T-helper 9 cell (primary cell): ENCODE results near the gene ABTB2.

Experiments
- DNase-seq: peaks from one replicate; pipeline ENCODE4 v3.0.0-alpha.2; 2020

The ABTB2 gene

GRCh38 chr11:34313099-34313517 is 44.7 kb downstream of the ABTB2 start:
- no peak for DNase-seq

GRCh38 chr11:34311126-34311525 is 46.7 kb downstream of the ABTB2 start:
- DNase-seq = no peak

- DNase-seq = no peak
These were observed 47.8 kb downstream of the ABTB2 start for GRCh38 chr11:34309965-34310364.

- DNase-seq = no peak
These were observed 48.8 kb downstream of the ABTB2 start for GRCh38 chr11:34308913-34309585.

DNA sequence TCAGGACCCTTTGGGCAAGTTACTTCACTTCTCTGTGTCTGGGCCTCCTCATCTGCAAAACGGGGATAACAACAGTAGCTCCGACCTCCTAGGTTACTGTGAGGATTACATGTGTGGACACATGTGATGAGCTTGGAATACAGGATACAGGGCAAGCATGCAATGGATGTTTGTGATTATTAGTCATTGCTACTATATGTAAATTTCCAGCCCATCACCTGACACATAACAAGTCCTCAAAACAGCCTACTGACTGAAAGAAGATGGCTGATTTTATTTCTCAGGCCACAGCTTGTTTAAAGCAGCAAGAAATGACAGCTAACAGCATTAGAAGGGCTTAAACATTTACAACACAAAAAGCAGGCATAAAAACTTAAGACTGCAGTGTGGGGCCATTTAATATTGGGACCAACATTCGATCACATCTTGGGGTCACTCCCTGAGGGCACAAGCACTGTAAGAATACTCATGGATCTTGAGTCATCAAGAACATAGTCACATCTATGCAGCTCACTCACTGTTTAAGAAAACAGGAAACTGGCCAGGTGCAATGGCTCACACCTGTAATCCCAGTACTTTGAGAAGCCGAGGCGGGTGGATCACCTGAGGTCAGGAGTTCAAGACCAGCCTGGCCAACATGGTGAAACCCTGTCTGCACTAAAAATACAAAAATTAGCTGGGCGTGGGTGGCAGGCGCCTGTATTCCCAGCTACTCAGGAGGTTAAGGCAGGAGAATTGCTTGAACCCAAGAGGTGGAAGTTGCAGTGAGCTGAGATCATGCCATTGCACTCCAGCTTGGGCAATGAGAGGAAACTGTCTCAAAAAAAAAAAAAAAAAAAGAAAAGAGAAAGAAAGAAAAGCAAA is 49.5 kb downstream of the ABTB2 start:
- DNase-seq = no peak

- DNase-seq = no peak
These were observed 52.0 kb downstream of the ABTB2 start for GRCh38 chr11:34305780-34306179.

DNA sequence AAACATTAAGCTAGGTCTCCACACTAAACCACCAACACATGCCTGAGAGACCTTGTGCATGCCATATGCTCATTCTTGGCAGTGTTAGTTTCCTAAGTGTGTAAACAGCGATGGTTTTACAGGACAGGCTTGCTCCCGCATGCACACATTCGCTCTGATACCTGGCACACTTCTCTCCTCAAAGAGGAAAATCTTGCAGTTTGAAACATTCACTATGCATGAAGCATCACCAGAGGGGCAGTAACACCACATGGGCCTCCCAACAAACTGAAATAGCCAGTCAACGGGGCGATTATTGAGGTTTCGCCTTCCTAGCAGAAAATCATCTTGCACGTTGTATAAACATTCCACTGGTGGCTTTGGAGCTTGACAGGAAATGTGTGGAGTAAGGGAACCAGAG is 52.6 kb downstream of the ABTB2 start:
- DNase-seq = no peak

DNA sequence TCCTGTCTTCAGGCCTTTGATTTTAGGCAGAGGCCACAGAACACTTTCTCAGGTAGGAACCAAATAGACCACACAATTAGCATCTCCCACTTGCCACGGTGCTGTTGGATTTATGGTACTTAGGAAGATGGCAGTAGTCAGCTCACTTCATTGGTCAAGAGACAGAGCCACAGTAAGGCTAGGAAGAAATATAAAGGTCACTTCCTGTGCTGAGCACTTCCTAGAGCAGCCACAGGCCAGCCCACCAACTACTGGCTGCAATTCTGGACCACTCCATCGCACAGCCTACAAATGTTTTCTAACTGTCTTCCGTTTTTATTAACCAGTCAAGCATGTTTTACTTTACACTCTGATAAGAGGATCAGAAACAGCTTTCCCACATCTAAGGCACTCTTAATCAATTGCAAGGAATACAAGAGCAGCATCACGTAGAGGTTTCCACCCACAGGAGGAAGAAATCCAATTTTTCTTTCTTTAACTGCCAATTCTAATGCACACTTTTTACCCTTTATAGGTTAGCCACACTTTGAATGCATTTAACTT is 54.7 kb downstream of the ABTB2 start:
- DNase-seq = no peak

GRCh38 chr11:34302046-34302921 is 55.5 kb downstream of the ABTB2 start:
- no peak for DNase-seq

DNA sequence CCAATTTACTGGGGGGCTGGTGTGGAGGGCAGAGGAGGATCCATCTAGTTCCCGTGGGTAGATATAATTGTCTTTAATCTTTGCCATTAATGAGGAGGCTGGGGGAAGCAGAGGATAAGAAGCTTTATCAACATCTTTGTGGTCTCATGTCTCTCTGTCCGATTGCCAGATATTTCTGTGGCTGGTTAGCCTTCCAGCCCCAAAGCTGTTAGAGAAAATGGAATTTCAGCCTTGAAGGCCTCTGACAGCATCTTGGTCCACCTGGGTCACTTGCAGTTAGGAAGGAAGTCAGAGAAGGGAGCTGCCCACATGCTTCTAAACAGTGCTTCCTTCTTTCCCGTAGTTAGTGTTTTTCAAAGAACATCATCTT is 56.9 kb downstream of the ABTB2 start:
- no peak for DNase-seq

DNA sequence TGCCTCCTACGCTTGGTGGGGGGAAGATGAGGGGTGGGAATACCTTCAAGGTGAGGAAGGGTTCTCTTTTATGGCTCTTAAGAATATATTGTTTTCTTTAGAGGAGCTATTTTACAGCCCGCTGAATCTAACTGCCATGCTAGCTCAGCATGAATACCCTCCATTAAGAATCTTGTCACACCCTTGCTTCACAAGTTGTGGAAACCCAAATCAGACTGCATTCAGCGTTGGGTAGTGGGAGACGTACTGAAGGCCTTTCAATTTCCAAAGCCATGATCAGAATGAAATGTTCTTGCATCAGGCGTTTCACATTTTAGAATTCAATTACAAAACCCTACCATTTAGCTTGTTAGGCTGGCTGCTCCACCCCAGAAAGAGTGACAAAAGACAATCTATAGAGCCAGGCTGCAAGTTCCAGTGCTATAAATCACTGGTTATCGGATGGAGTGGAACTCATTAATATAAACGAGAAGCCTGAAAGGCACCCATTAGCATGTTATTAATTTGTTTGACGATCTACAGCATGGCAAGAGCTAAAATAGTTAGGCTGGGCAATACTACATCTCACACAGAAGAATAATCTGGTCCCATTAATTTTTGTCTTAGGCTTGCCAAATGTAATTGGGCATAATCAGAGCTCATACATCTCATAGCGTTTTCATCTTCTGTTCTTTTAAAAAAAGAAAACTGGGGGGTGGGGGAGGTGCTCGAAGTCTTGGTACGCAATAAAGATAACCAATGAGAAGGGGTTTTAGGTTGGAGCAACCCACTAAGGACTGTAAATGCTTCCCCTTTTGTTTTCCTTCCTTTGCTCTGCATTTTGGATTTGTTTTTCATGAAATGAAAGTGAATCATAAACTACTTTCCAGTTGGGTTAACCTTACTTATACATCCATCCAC is 57.5 kb downstream of the ABTB2 start:
- DNase-seq = no peak

DNA sequence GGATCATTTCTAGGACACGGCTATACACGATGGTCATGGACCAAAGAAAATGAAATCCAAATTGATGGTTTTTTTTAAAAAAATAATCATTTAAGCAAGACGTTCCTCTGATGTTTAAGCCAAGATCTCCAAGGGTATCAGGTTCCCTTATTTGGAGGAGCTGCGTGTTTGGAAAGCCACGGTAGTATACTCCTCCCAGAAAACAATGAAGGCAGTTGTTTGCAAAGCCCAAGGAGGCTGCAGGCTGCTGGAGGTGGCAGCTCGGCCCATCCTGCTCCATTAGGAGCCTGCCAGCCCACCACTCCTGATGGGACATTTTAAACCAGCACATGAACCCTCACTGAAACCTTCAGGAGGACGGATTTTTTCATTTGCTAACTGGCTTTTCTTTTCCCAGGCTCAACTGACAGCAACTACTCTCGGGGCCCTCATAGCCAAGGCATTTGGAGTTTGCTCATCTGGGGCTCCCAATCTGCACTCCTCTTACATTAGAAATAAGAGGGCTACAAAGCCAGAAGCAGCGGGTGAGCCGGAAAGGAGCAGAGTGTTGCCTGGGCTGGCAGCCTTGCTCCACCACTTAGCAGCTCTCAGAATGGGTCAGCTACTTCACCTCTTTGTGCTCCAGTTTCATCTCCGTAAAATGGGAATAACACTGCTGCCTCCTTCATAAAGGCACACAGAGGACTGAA is 58.4 kb downstream of the ABTB2 start:
- no peak for DNase-seq

- no peak for DNase-seq
These were observed 58.9 kb downstream of the ABTB2 start for GRCh38 chr11:34298871-34299270.

- no peak for DNase-seq
These were observed 61.4 kb downstream of the ABTB2 start for GRCh38 chr11:34296412-34296811.

DNA sequence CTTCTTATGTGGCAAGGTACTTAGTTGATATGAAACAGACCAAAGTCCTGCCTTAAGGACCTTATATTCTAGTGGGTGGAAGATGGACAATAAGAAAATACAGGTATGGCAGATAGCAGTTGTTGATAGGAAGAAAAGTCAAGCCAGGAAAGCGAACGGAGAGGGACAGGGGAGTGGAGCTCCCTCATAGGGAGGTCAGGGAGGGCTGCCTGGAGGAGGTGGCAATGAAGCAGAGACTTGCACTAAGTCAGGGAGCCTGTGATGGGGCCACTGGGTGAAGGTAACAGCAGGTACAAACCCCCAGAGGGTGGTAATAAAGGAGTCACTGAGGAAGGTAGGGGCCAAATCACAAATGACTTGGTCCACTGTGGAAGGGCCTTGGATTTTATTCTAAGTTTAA is 65.3 kb downstream of the ABTB2 start:
- DNase-seq = no peak

DNA sequence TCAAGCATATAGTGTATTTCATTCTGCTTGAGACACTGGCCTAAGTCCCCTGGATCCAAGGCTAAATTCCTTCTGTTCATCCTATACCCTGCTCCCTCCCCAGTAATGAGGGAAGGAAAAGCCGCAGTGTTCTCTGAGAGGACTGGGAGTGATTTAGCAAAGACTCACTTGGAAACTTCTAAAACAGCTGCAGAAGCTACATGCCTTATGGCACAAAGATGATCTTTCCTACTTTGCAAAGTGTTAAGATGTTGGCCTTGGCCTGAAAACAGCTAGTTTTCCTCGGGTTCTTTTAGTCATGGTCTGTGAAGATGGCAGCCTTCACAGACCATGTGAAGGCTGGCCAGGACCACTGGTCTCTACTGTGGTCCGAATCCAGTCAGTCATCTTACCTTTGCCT is 65.7 kb downstream of the ABTB2 start:
- no peak for DNase-seq

- no peak for DNase-seq
These were observed 66.9 kb downstream of the ABTB2 start for GRCh38 chr11:34290926-34291325.

GRCh38 chr11:34288492-34288891 is 69.3 kb downstream of the ABTB2 start:
- no peak for DNase-seq

DNA sequence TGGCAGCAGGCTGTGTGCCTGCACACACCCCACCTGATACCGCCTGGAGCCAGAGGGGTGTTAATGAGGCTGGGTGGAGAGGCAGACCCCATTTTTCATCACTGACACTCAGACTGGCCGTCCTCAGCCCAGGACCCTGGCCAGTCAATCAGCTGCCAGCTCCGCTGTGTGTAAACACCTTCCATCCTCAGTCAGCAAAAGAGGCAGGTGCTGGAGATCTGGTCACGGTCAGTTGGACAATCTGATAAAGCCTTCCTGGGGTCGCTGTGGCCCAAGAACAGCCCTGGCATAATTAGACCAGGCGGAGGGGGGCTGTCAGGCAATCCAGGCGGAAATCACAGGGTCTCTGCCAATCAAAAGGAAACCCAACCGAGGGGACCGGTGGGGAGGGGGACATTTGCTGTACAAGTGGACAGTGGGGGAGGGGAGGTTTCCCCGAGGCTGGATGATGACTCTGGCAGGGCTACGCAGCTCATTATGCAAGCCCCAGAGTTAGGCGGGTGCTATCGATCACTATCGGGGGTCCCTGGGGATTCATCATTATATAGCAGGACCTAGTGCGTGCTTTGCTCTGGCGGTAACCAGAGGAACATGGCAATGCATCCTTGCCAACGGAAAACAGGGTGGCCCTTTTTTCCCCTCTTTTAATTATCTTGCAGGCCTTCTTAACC is 72.9 kb downstream of the ABTB2 start:
- DNase-seq = no peak

- DNase-seq = no peak
These were observed 73.7 kb downstream of the ABTB2 start for GRCh38 chr11:34284156-34284555.
